Subcutaneous adipose tissue (tissue), 4 donors: ENCODE measurements around the gene PRMT7. TPM values are rescaled to one million over a fixed set of nuclear protein-coding genes. Genes with fewer than 3 reads are reported as not detected.

Source experiments
- small RNA-seq: library from RNA; depleted of rRNA; stranded (forward); fragments of <200 nt; gene quantifications from one replicate; pipeline ENCODE3, GENCODE V24; 2016
- total RNA-seq, 4 donors: library from RNA; depleted of rRNA; stranded (reverse); fragments of >200 nt; gene quantifications; one replicate each; pipeline ENCODE4 v1.1.0, GENCODE V29; 2016

Gene PRMT7
- total RNA-seq, 4 donors from 2014 or later, result 32.6 to 70.8 (median 55.8) TPM

Small RNA genes within 50 kb of the gene (small RNA-seq; reads per million reads assigned to genes)
- gene RNU4-30P (not detected), gene RNU6-1262P (not detected)

Other genes starting within 250 kb of the PRMT7 start
- 10 to 100 TPM; 39.9 to 47.6 (median 45.5) TPM for gene NFATC3, start 225.6 kb upstream of the PRMT7 start, total RNA-seq
- 1 to 10 TPM in 1 of 4 donors, under 1 TPM in 3; 0.17 to 1.1 (median 0.27) TPM for gene ESRP2, start 74.9 kb upstream of the PRMT7 start, total RNA-seq
- 10 to 100 TPM; 16.3 to 62.4 (median 36.0) TPM for gene PLA2G15, start 65.6 kb upstream of the PRMT7 start, total RNA-seq
- 100 to 1,000 TPM in 3 of 4 donors, 10 to 100 TPM in 1; 87.4 to 494 (median 177) TPM for gene SLC7A6, start 46.5 kb upstream of the PRMT7 start, total RNA-seq
- gene SLC7A6OS, start 73 bp upstream of the PRMT7 start, total RNA-seq, result 10 to 100 TPM; 10.4 to 16.8 (median 14.8) TPM
- gene SMPD3, start 137.5 kb downstream of the PRMT7 start, total RNA-seq, result under 1 TPM in 2 of 4 donors, not detected in 2; 0.22 to 0.38 TPM
- gene ZFP90, start 228.3 kb downstream of the PRMT7 start, total RNA-seq, result 10 to 100 TPM; 22.2 to 60.3 (median 47.5) TPM